Uterus (tissue), 4 donors: ENCODE results near the gene INAFM2. TPM values are rescaled to one million over a fixed set of nuclear protein-coding genes. Genes with fewer than 3 reads are reported as not detected.

Source experiments
- DNase-seq, 2 donors: peaks; one replicate each; pipeline ENCODE4 v3.0.0-alpha.2; 2019 to 2020
- H3K27ac ChIP-seq, 2 donors: fragments of 200-600 bp; sonication (generic); 1 replicate in 1 of 2; 2 replicates in 1 of 2; pipeline ENCODE4 v1.5.1; 2016 to 2018
- H3K27me3 ChIP-seq, 2 donors: fragments of 200-600 bp; sonication (generic); one replicate each; pipeline ENCODE4 v1.5.1; 2018 to 2019; ENCODE audit warnings: control low read depth in 1 of 2
- H3K36me3 ChIP-seq, 2 donors: fragments of 200-600 bp; sonication (generic); one replicate each; pipeline ENCODE4 v1.5.1; 2019; ENCODE audit warnings: control low read depth in 1 of 2
- H3K4me1 ChIP-seq, 2 donors: fragments of 200-600 bp; sonication (generic); one replicate each; pipeline ENCODE4 v1.5.1; 2018 to 2019; ENCODE audit warnings: control low read depth in 1 of 2
- H3K4me3 ChIP-seq, 2 donors: fragments of 200-600 bp; sonication (generic); 1 replicate in 1 of 2; 2 replicates in 1 of 2; pipeline ENCODE4 v1.5.1; 2018 to 2019; ENCODE audit warnings: mild to moderate bottlenecking in 1 of 2
- H3K9me3 ChIP-seq, 2 donors: fragments of 200-600 bp; sonication (generic); one replicate each; pipeline ENCODE4 v1.5.1; 2019; ENCODE audit warnings: control low read depth in 1 of 2
- POLR2A ChIP-seq, 2 donors: fragments of 450-650 bp; IDR thresholded peaks; one replicate each; pipeline ENCODE4 v1.6.1; 2016; ENCODE audit warnings: antibody characterized with exemption in 2 of 2, mild to moderate bottlenecking in 1 of 2, moderate library complexity in 1 of 2
- intact Hi-C: fragments of 100-400 bp; cut with DNase I; formaldehyde crosslinking; loops from one replicate; pipeline ENCODE4 v1.15.1; 2023; ENCODE audit warnings: low total_unique reads
- total RNA-seq, 4 donors: library from RNA; depleted of rRNA in 3 of 4; stranded (reverse); fragments of >200 nt in 3 of 4; gene quantifications; one replicate each; pipeline versions ENCODE4 v1.1.0 to v1.2.4, GENCODE V29; 2014 to 2023
- TF ChIP-seq, protein P1 (sequence below), 4 experiments: fragments of 200-600 bp in 2 of 4; fragments of 450-650 bp in 2 of 4; sonication (generic) in 2 of 4; IDR thresholded peaks; one replicate each; pipeline ENCODE4 v1.5.1; 2016 to 2019; ENCODE audit warnings: antibody characterized with exemption in 4 of 4, mild to moderate bottlenecking in 2 of 4, moderate library complexity in 1 of 4
- donor health status: DM: yes; HTN: yes; CAD: no.

INAFM2 gene
- 10 to 100 TPM in 2 of 4 donors, 1 to 10 TPM in 2; 3.2 to 68.1 (median 8.9) TPM for total RNA-seq

- Histone ChIP-seq H3K36me3 (no peaks in the 10 kb centered on the region), H3K4me1 (no peaks in the 10 kb centered on the region), H3K27me3 (no peaks in the 10 kb centered on the region), H3K9me3 (no peaks in the 10 kb centered on the region), H3K27ac (peak within 1 kb of the TSS; percentile 70 to 82), H3K4me3 (peak within 1 kb of the TSS; percentile 42 to 59)
- TF ChIP-seq, protein P1, sequence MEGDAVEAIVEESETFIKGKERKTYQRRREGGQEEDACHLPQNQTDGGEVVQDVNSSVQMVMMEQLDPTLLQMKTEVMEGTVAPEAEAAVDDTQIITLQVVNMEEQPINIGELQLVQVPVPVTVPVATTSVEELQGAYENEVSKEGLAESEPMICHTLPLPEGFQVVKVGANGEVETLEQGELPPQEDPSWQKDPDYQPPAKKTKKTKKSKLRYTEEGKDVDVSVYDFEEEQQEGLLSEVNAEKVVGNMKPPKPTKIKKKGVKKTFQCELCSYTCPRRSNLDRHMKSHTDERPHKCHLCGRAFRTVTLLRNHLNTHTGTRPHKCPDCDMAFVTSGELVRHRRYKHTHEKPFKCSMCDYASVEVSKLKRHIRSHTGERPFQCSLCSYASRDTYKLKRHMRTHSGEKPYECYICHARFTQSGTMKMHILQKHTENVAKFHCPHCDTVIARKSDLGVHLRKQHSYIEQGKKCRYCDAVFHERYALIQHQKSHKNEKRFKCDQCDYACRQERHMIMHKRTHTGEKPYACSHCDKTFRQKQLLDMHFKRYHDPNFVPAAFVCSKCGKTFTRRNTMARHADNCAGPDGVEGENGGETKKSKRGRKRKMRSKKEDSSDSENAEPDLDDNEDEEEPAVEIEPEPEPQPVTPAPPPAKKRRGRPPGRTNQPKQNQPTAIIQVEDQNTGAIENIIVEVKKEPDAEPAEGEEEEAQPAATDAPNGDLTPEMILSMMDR (IDR thresholded peaks at IDR 0.05): peak; percentile 44 to 87 (median 74)
- TF ChIP-seq POLR2A (IDR thresholded peaks at IDR 0.05): peak in 1 of 2 donors; percentile 46
- intact Hi-C loops: no loop called here
- DNase-seq: peak; percentile 84 to 92
Measured at GRCh38 chr15:40323239-40323952, at the start of gene INAFM2. INAFM2 (plus strand) TSS chr15:40323692; CDS start chr15:40324056, 364 bp downstream.

GRCh38 chr15:40274350-40275274 is 48.9 kb upstream of the INAFM2 start:
- Histone ChIP-seq H3K9me3 (no peaks in the 10 kb centered on the region), H3K4me3 (no peak overlapping the region), H3K4me1 (no peaks in the 10 kb centered on the region), H3K36me3 (no peaks in the 10 kb centered on the region), H3K27me3 (peaks cover under 1 to 1% of the 10 kb centered on the region in 2 donors), H3K27ac (no peak overlapping the region)
- TF ChIP-seq POLR2A (IDR thresholded peaks at IDR 0.05): peak in 1 of 2 donors; percentile 16
- TF ChIP-seq, protein P1 (IDR thresholded peaks at IDR 0.05): peak; percentile 100
- DNase-seq: peak; percentile 77 to 78
- intact Hi-C loops: loop anchor here (5.0 kb wide), 3 partner anchors 57 to 222 kb away; no protein-coding TSS in a partner anchor

DNA sequence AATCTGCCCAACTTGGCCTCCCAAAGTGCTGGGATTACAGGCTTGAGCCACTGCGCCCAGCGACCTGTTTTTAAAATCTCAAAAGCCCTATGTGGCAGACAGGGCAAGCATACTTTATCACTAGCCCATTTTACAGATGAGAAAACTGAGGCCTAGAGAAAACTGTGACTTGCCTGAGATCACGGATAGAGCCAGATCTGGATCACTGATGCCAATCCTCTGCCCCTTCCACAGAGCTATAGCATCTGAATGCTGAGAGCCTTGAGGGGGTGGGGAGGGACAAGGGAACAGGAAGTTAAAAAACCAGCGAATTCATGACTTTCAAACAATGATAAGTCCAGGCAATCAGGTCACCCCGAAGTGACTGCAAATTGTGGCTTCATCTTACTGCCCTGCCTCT is 48.0 kb upstream of the INAFM2 start:
- Histone ChIP-seq H3K36me3 (no peaks in the 10 kb centered on the region), H3K27ac (no peak overlapping the region), H3K27me3 (peaks cover 7 to 9% of the 10 kb centered on the region in 2 donors), H3K4me1 (no peaks in the 10 kb centered on the region), H3K4me3 (no peak overlapping the region), H3K9me3 (no peaks in the 10 kb centered on the region)
- TF ChIP-seq POLR2A (IDR thresholded peaks at IDR 0.05): no peak
- TF ChIP-seq, protein P1 (IDR thresholded peaks at IDR 0.05): no peak
- intact Hi-C loops: loop anchor here (5.0 kb wide), 1 partner anchor 147 kb away; no protein-coding TSS in a partner anchor
- no peak for DNase-seq

GRCh38 chr15:40275954-40276353 is 47.5 kb upstream of the INAFM2 start:
- no peak for DNase-seq
- Histone ChIP-seq H3K9me3 (no peaks in the 10 kb centered on the region), H3K4me1 (no peaks in the 10 kb centered on the region), H3K27ac (no peak overlapping the region), H3K27me3 (peaks cover 9 to 10% of the 10 kb centered on the region in 2 donors), H3K4me3 (no peak overlapping the region), H3K36me3 (no peaks in the 10 kb centered on the region)
- TF ChIP-seq, protein P1 (IDR thresholded peaks at IDR 0.05): no peak
- no peak for TF ChIP-seq POLR2A (IDR thresholded peaks at IDR 0.05)
- intact Hi-C loops: loop anchor here (5.0 kb wide), 1 partner anchor 146 kb away; no protein-coding TSS in a partner anchor
